GM12872 (cell line): ENCODE results near the gene SMIM45.

Experiments
- TF ChIP-seq, protein P1 (sequence below): IDR thresholded peaks from 3 replicates; pipeline ENCODE4 v1.5.1; 2011; ENCODE audit warnings: low read depth, mild to moderate bottlenecking, low read length, moderate library complexity; ENCODE audit not compliant: insufficient read depth

The SMIM45 gene

GRCh38 chr22:41974691-41975290 lies 22.8 kb downstream of the SMIM45 start:
- TF ChIP-seq, protein P1, sequence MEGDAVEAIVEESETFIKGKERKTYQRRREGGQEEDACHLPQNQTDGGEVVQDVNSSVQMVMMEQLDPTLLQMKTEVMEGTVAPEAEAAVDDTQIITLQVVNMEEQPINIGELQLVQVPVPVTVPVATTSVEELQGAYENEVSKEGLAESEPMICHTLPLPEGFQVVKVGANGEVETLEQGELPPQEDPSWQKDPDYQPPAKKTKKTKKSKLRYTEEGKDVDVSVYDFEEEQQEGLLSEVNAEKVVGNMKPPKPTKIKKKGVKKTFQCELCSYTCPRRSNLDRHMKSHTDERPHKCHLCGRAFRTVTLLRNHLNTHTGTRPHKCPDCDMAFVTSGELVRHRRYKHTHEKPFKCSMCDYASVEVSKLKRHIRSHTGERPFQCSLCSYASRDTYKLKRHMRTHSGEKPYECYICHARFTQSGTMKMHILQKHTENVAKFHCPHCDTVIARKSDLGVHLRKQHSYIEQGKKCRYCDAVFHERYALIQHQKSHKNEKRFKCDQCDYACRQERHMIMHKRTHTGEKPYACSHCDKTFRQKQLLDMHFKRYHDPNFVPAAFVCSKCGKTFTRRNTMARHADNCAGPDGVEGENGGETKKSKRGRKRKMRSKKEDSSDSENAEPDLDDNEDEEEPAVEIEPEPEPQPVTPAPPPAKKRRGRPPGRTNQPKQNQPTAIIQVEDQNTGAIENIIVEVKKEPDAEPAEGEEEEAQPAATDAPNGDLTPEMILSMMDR = no peak

DNA sequence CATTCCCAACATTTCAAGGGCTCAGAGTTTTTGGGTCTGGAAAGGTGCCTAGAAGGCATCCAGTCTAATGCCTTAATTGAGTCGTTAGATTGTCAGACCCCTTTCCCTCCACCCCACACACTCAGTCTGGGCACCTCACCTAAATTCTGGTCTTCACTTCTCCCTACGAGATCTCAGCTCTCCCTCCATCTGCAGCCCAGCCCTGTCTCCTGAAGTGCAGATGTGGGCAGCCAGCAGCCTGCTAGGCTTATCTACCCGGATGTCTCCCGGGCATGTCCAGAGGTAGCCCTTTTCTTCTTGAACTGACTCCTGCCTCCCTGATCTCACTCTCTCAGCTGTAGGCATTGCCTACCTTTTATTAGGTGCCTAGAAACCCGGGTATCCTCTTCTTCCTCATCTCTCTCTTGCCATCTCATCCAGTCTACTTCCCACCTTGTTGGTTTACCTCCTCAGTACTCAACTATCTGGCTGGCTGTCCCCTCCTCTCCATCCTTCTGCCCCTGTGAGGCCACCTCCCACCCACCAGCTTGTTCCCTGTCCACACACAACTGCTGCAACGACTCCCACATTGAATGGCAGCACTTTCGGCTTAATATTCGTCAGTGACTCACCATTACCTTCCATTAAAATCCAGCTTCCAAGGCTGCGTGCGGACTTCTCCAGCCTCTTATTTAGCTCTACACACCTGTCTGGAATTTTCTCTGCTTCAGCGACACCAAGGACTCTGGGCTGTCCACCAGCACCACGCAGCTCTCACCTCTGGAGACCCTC lies 23.5 kb downstream of the SMIM45 start:
- TF ChIP-seq, protein P1 = no peak

- TF ChIP-seq, protein P1 = no peak
Observed at GRCh38 chr22:41976070-41976901, 24.3 kb downstream of the SMIM45 start.

GRCh38 chr22:41976961-41977566 lies 25.1 kb downstream of the SMIM45 start:
- TF ChIP-seq, protein P1 = no peak

- TF ChIP-seq, protein P1 = no peak
Observed at GRCh38 chr22:41978732-41979131, 26.8 kb downstream of the SMIM45 start.

DNA sequence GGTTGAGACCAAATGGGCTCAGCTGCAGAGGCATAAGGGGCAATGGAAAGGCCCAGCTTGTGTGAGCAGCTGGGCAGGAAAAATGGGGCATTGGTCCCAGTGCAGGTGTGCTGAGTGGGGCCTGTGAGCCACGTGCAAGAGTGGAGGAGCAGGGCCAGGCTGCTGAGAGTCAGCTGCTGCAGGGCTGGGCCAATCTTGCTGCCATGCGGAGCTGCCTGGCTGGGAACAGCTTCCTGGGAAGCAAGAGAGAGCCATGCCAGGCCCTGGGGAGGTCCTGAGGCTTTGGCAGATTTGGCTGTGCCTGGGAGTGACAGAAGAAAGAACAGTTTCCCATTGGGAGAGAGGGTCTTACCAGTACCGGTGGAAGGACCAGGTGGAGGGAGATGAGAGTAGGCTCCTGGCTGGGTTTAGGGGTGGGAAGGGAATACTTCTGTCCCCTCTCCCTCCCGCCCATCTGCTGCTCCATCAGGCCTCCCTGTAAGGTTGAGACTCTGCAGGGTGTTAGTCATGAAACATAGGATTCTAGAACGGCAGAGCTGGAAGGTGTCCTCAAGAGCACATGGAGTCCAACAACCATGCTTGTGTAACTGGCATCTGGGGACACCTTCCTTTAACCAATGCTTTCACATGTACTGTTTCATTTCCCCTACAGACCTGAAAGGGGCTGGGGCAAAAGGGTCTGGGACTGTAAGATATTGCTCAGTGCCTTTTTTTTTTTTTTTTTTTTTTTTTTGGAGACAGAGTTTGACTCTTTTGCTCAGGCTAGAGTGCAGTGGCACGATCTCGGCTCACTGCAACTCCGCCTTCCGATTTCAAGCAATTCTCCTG lies 27.7 kb downstream of the SMIM45 start:
- TF ChIP-seq, protein P1 = no peak
